ENCODE results near the gene VPS13C.

VPS13C gene

DNA sequence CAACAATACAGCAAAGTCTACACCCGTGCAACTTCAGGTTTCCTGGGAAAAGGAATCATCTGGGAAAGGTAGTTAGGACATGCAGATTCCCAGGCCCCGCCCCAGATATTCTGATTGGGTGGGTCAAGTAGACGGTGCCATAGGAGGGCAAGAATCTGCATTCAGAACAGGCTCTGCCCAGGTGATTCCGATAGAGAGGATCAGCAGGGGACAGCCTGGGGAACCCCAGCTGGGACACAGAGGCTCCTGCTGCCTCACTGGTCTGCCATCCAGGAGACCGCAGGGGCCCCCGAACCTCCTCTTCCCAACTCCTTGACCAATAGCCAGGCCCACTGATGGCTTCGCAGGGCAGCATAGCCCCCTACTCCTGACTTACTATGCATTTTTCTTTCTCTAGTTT, 243.4 kb downstream of the VPS13C start:
- H3K27me3 ChIP-seq (replicated peaks; ENCODE audit: control insufficient read depth, insufficient read depth, low read length, poor library complexity, severe bottlenecking), result no peaks in the 10 kb centered on the region
- no peaks in the 10 kb centered on the region for H3K4me1 ChIP-seq (ENCODE audit: control insufficient read depth, insufficient read depth, low read length, poor library complexity, severe bottlenecking)
- H3K9me3 ChIP-seq (ENCODE audit: control insufficient read depth, low read length), result no peaks in the 10 kb centered on the region
- no peak overlapping the region for H3K4me3 ChIP-seq (ENCODE audit: insufficient read depth, low read depth, low read length, poor library complexity, severe bottlenecking)
- H3K27ac ChIP-seq (ENCODE audit: insufficient read depth, low read length, poor library complexity, severe bottlenecking), result no peak overlapping the region
- no peak for DNase-seq
- no peaks in the 10 kb centered on the region for H3K36me3 ChIP-seq (ENCODE audit: control insufficient read depth, insufficient read depth, low read length)

DNA sequence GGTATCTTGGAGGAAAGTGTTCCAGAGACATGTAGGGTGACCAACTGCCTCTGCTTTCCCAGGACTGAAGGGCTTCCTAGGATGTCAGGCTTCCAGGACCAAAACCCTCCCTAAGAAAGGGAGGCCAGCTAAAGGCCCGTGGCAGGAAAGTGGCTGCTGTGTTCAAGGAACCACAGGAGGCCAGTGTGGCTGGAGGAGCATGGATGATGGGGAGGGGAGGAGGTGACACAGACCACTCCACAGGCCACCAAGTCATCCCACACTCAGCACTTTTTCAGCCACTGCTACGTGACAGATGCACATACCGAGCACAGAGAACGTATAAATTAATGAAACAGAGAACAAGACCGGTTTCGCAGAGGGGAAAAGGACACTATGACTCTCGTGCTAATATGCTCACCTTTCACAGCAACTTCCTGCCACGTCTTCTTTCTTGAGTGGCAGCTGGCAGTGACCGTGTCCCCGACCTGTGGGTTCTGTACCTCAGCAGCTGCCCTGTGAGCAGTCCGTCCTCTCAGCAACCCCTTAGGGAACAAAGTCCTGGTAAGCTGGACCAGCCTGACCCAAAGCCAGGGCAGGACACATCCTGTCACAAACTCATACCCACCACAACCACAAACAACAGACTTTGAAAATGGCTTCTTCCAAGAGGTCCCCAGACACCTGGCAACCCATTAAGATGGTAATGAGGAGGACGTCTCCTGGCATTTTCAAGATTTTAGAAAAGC, 244.7 kb downstream of the VPS13C start:
- H3K27ac ChIP-seq (ENCODE audit: insufficient read depth, low read length, poor library complexity, severe bottlenecking), result no peak overlapping the region
- H3K4me3 ChIP-seq (ENCODE audit: insufficient read depth, low read depth, low read length, poor library complexity, severe bottlenecking), result no peak overlapping the region
- H3K36me3 ChIP-seq (ENCODE audit: control insufficient read depth, insufficient read depth, low read length), result no peaks in the 10 kb centered on the region
- peaks cover 2% of the 10 kb centered on the region for H3K27me3 ChIP-seq (replicated peaks; ENCODE audit: control insufficient read depth, insufficient read depth, low read length, poor library complexity, severe bottlenecking)
- H3K9me3 ChIP-seq (ENCODE audit: control insufficient read depth, low read length), result no peaks in the 10 kb centered on the region
- H3K4me1 ChIP-seq (ENCODE audit: control insufficient read depth, insufficient read depth, low read length, poor library complexity, severe bottlenecking), result no peaks in the 10 kb centered on the region
- no peak for DNase-seq

DNA sequence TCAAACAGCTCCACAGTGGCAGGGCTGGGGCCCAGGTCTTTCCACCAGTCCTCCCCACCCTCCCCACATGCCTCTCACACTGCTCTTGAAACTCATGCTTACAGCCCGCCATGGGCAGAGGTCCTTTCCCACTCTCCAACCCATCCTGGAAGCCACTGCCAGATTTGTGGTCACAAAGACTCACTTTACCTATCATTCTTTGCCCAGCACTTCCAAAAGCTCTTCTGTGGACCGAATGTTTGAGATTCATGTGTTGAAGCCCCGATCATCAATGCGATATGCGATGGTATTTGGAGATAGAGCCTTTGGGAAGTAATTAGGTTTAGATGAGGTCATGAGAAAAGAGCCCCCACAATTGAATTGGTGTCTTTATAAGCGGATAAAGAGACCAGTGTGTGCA, 247.8 kb downstream of the VPS13C start:
- Histone ChIP-seq H3K27ac (ENCODE audit: insufficient read depth, low read length, poor library complexity, severe bottlenecking) (no peak overlapping the region), H3K36me3 (ENCODE audit: control insufficient read depth, insufficient read depth, low read length) (no peaks in the 10 kb centered on the region), H3K9me3 (ENCODE audit: control insufficient read depth, low read length) (no peaks in the 10 kb centered on the region), H3K4me1 (ENCODE audit: control insufficient read depth, insufficient read depth, low read length, poor library complexity, severe bottlenecking) (no peaks in the 10 kb centered on the region), H3K27me3 (replicated peaks; ENCODE audit: control insufficient read depth, insufficient read depth, low read length, poor library complexity, severe bottlenecking) (peaks cover 3% of the 10 kb centered on the region), H3K4me3 (ENCODE audit: insufficient read depth, low read depth, low read length, poor library complexity, severe bottlenecking) (no peak overlapping the region)
- DNase-seq, result no peak

DNA sequence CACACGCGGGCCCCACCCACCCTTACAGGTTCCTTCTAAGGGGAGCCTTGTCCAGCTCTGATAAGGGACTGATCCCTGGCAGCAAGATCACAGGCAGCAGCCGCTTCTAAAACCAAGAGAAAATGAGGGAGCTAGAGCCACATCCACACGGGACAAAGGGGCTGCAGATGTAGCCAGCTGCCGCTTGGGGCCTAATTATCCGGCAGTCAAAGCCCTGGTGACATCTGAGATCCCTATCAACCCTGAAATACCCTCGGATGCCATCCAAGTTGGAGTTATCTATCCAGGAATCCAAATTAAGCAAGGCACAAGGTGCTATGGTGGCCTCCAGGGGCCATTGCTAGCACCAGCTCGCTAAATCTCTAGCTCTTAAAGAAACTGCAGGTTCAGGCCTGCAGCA, 248.3 kb downstream of the VPS13C start:
- Histone ChIP-seq H3K36me3 (ENCODE audit: control insufficient read depth, insufficient read depth, low read length) (no peaks in the 10 kb centered on the region), H3K9me3 (ENCODE audit: control insufficient read depth, low read length) (no peaks in the 10 kb centered on the region), H3K27me3 (replicated peaks; ENCODE audit: control insufficient read depth, insufficient read depth, low read length, poor library complexity, severe bottlenecking) (peaks cover 3% of the 10 kb centered on the region), H3K4me1 (ENCODE audit: control insufficient read depth, insufficient read depth, low read length, poor library complexity, severe bottlenecking) (no peaks in the 10 kb centered on the region), H3K4me3 (ENCODE audit: insufficient read depth, low read depth, low read length, poor library complexity, severe bottlenecking) (no peak overlapping the region), H3K27ac (ENCODE audit: insufficient read depth, low read length, poor library complexity, severe bottlenecking) (no peak overlapping the region)
- no peak for DNase-seq

DNA sequence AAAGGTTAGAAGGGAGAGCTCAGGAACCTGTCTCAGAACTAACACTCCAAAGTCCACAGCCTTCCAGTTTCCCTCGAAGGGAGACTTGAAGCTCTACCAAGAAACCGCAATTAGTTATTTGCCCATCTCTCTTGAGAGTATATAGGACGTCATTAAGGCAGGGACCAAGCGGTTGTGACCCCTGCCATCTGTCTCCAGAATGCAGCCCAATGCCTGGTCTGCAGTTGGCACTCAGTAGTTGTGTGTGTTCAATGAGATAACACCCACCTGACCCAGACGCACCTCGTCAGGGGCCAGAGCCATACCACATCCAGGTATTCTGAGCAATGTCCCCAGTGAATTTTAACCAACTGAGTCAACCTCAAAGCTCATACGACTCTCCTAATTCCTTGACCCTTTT, 251.0 kb downstream of the VPS13C start:
- DNase-seq, result no peak
- Histone ChIP-seq H3K27ac (ENCODE audit: insufficient read depth, low read length, poor library complexity, severe bottlenecking) (no peak overlapping the region), H3K27me3 (replicated peaks; ENCODE audit: control insufficient read depth, insufficient read depth, low read length, poor library complexity, severe bottlenecking) (peaks cover 3% of the 10 kb centered on the region), H3K36me3 (ENCODE audit: control insufficient read depth, insufficient read depth, low read length) (no peaks in the 10 kb centered on the region), H3K4me1 (ENCODE audit: control insufficient read depth, insufficient read depth, low read length, poor library complexity, severe bottlenecking) (no peaks in the 10 kb centered on the region), H3K9me3 (ENCODE audit: control insufficient read depth, low read length) (no peaks in the 10 kb centered on the region), H3K4me3 (ENCODE audit: insufficient read depth, low read depth, low read length, poor library complexity, severe bottlenecking) (no peak overlapping the region)

DNA sequence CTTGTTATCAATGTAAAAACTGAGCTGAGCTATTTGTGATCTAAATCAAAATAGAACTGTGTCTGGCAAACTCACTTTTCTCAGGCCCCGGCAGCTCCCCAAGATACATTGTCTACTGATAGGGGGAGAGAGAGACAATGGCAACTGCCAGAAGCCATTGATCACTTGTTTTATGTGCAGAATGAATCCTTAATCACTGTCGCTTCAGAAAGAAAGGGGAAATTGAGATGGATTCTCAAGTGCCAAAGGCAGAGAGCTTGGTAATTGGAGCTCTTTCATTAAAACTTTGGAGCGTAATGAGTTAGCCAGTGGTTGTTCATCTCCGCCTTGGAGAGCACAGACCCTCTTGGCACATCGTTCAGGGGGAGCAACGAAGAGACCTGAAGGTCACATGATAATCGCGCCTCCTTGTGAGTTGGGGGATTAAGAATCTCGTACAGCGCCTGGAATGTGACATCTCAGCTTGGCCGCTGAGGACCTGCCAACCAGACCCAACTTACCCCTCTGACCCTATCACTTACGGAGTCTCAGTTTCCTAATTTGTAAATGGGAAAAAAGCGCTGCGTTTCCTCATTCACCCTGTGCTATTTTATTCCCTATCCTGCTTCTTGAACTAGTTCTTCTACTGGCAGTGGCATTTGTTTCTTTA, 252.8 kb downstream of the VPS13C start:
- H3K4me3 ChIP-seq (ENCODE audit: insufficient read depth, low read depth, low read length, poor library complexity, severe bottlenecking), result no peak overlapping the region
- H3K9me3 ChIP-seq (ENCODE audit: control insufficient read depth, low read length), result no peaks in the 10 kb centered on the region
- H3K27ac ChIP-seq (ENCODE audit: insufficient read depth, low read length, poor library complexity, severe bottlenecking), result no peak overlapping the region
- no peaks in the 10 kb centered on the region for H3K4me1 ChIP-seq (ENCODE audit: control insufficient read depth, insufficient read depth, low read length, poor library complexity, severe bottlenecking)
- H3K36me3 ChIP-seq (ENCODE audit: control insufficient read depth, insufficient read depth, low read length), result no peaks in the 10 kb centered on the region
- no peak for DNase-seq
- H3K27me3 ChIP-seq (replicated peaks; ENCODE audit: control insufficient read depth, insufficient read depth, low read length, poor library complexity, severe bottlenecking), result peaks cover 3% of the 10 kb centered on the region
